Measurements from ENCODE around the gene CPB2.

CPB2 gene

GRCh38 chr13:46106839-46107371 is 2.1 kb upstream of the CPB2 start:
- Histone ChIP-seq H3K79me2 (ENCODE audit: insufficient read depth, low read length) (no peaks in the 10 kb centered on the region), H2AFZ (ENCODE audit: low read length) (no peak overlapping the region), H3K4me2 (ENCODE audit: low read length) (no peak overlapping the region), H3K9me2 (ENCODE audit: low read depth, low read length) (no peaks in the 10 kb centered on the region), H3F3A (ENCODE audit: insufficient read depth, low read length) (no peaks in the 10 kb centered on the region), H3K27ac (ENCODE audit: low read depth, low read length, poor library complexity, severe bottlenecking) (no peak overlapping the region), H3K4me3 (ENCODE audit: low read depth, low read length, poor library complexity, severe bottlenecking) (no peak overlapping the region), H3K27me3 (ENCODE audit: insufficient read depth, low read length) (no peaks in the 10 kb centered on the region), H3K36me3 (ENCODE audit: insufficient read depth, low read length) (no peaks in the 10 kb centered on the region), H3K4me1 (ENCODE audit: insufficient read depth, low read length, severe bottlenecking) (no peaks in the 10 kb centered on the region), H4K20me1 (ENCODE audit: insufficient read depth, low read length) (no peaks in the 10 kb centered on the region), H3K9me3 (ENCODE audit: low read length) (no peaks in the 10 kb centered on the region), H3K9ac (ENCODE audit: low read length) (no peak overlapping the region)
- no peak for TF ChIP-seq CTCF (IDR thresholded peaks at IDR 0.05; ENCODE audit: low read length)
- no peak for TF ChIP-seq EZH2 (IDR thresholded peaks at IDR 0.05; ENCODE audit: borderline replicate concordance, low read length)

DNA sequence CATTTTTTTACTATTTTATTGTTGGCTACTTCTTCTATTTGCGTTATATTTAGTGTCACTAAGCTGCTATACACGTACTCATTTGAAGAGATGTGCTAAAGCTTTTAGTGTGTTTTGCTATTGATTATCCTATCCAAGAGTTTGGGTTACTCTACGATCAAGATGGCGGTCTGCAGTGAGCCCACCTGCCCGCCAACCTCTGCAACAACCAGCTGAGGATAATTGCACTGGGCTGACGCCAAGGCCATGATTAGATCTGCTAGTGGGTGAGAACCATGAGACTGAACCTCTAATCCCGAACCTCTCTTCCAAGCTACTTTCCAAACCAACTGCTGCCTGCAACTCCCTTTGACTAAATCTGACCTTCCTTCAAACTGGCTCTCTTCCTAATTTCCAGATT is 1.8 kb downstream of the CPB2 start:
- Histone ChIP-seq H3K9me2 (ENCODE audit: low read depth, low read length) (no peaks in the 10 kb centered on the region), H3K4me3 (ENCODE audit: low read depth, low read length, poor library complexity, severe bottlenecking) (no peak overlapping the region), H3K27ac (ENCODE audit: low read depth, low read length, poor library complexity, severe bottlenecking) (no peak overlapping the region), H2AFZ (ENCODE audit: low read length) (no peak overlapping the region), H3K9ac (ENCODE audit: low read length) (no peak overlapping the region), H3K79me2 (ENCODE audit: insufficient read depth, low read length) (no peaks in the 10 kb centered on the region), H3K4me2 (ENCODE audit: low read length) (no peak overlapping the region), H3K36me3 (ENCODE audit: insufficient read depth, low read length) (no peaks in the 10 kb centered on the region), H3F3A (ENCODE audit: insufficient read depth, low read length) (no peaks in the 10 kb centered on the region), H3K4me1 (ENCODE audit: insufficient read depth, low read length, severe bottlenecking) (no peaks in the 10 kb centered on the region), H3K9me3 (ENCODE audit: low read length) (no peaks in the 10 kb centered on the region), H3K27me3 (ENCODE audit: insufficient read depth, low read length) (no peaks in the 10 kb centered on the region), H4K20me1 (ENCODE audit: insufficient read depth, low read length) (no peaks in the 10 kb centered on the region)
- TF ChIP-seq CTCF (IDR thresholded peaks at IDR 0.05; ENCODE audit: low read length) (no peak), EZH2 (IDR thresholded peaks at IDR 0.05; ENCODE audit: borderline replicate concordance, low read length) (no peak)

GRCh38 chr13:46102255-46102605 is 2.6 kb downstream of the CPB2 start:
- Histone ChIP-seq H3K4me1 (ENCODE audit: insufficient read depth, low read length, severe bottlenecking) (no peaks in the 10 kb centered on the region), H3K9ac (ENCODE audit: low read length) (no peak overlapping the region), H3K27ac (ENCODE audit: low read depth, low read length, poor library complexity, severe bottlenecking) (no peak overlapping the region), H3K4me2 (ENCODE audit: low read length) (no peak overlapping the region), H4K20me1 (ENCODE audit: insufficient read depth, low read length) (no peaks in the 10 kb centered on the region), H3K4me3 (ENCODE audit: low read depth, low read length, poor library complexity, severe bottlenecking) (no peak overlapping the region), H2AFZ (ENCODE audit: low read length) (no peak overlapping the region), H3F3A (ENCODE audit: insufficient read depth, low read length) (no peaks in the 10 kb centered on the region), H3K9me2 (ENCODE audit: low read depth, low read length) (no peaks in the 10 kb centered on the region), H3K27me3 (ENCODE audit: insufficient read depth, low read length) (no peaks in the 10 kb centered on the region), H3K9me3 (ENCODE audit: low read length) (no peaks in the 10 kb centered on the region), H3K79me2 (ENCODE audit: insufficient read depth, low read length) (no peaks in the 10 kb centered on the region), H3K36me3 (ENCODE audit: insufficient read depth, low read length) (no peaks in the 10 kb centered on the region)
- TF ChIP-seq EZH2 (IDR thresholded peaks at IDR 0.05; ENCODE audit: borderline replicate concordance, low read length): no peak
- TF ChIP-seq CTCF (IDR thresholded peaks at IDR 0.05; ENCODE audit: low read length): no peak

All from OCI-LY1 (cell line).